ENCODE results near the gene OSBPL5. TPM values are rescaled to one million over a fixed set of nuclear protein-coding genes. Genes with fewer than 3 reads are reported as not detected.

Gene OSBPL5
- total RNA-seq, 1 experiment from 2014 or later, result 16.1 TPM

DNA sequence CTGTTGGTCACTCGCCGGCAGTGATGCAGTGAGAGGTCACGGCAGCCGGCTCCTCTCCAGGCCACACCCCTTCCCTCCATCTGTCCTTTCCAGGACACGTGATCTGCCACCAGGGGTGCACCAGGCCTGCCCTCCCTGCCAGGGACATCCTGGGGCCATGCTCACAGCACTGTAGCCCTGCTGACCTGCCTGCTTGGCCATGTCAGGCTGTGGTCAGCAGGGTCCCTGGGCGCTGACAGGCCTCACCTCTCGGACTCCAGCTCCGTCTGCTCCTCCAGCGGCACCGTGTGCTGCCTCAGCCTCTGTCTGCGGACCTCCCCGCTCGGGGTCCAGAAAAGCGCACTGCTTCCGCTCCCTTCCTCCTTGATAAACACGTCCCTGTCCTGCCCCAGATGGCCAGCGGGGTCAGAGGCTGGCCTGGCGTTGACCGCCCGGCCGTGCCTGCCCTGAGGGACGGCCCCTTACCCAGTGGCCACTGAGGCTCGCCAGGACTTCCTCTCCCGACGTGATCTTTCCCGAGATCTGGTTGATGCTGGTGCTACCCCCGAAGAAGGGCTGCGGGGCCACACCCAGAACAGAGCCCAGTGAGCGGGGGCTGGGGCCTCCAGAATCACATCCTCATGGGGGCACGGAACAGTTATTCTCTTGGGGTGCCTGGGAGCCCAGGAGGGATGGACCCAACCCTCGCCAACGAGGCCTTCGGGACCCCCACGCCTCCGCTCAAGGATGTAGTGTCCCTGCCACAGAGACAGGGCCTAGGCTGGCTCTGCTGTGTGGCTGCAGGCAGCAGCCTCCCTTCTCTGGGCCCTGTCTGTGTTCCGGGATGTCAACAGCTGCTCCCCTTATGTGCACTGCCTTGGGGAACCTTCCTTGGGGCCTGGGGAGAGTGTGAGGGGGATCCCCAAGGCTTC, 71.6 kb downstream of the OSBPL5 start:
- Histone ChIP-seq H3K9ac (ENCODE audit: extremely low read depth, insufficient read length, low read length) (no peak overlapping the region), H3K23me2 (ENCODE audit: insufficient read length, low read depth, low read length, poor library complexity, severe bottlenecking) (no peaks in the 10 kb centered on the region), H2BK5ac (ENCODE audit: insufficient read length, low read length) (no peak overlapping the region)

More for the DNA sequence above, 71.6 kb downstream of the OSBPL5 start:
- Histone ChIP-seq H3K4ac (ENCODE audit: low read depth, low read length) (no peak overlapping the region), H3K27ac (ENCODE audit: insufficient read length, low read depth, low read length) (no peak overlapping the region), H2BK15ac (ENCODE audit: low read depth, low read length) (no peak overlapping the region), H3K18ac (ENCODE audit: insufficient read length, low read depth, low read length) (no peak overlapping the region), H4K91ac (ENCODE audit: insufficient read length, low read depth, low read length) (no peak overlapping the region), H4K5ac (ENCODE audit: insufficient read length, low read depth, low read length) (no peak overlapping the region), H3T11ph (ENCODE audit: low read length) (no peak overlapping the region), H2AFZ (ENCODE audit: low read length) (no peak overlapping the region), H3K23ac (ENCODE audit: insufficient read length, low read depth, low read length) (no peak overlapping the region), H3K9me3 (ENCODE audit: control insufficient read depth, low read depth, low read length) (no peaks in the 10 kb centered on the region), H2BK20ac (ENCODE audit: low read depth, low read length, poor library complexity, severe bottlenecking) (no peak overlapping the region), H2BK120ac (ENCODE audit: low read depth, low read length, poor library complexity, severe bottlenecking) (no peak overlapping the region), H2BK12ac (ENCODE audit: insufficient read length, low read depth, low read length) (no peak overlapping the region), H3K27me3 (ENCODE audit: insufficient read depth, low read length) (no peaks in the 10 kb centered on the region), H3K79me1 (ENCODE audit: insufficient read depth, low read depth, low read length, poor library complexity, severe bottlenecking) (no peaks in the 10 kb centered on the region), H3K56ac (ENCODE audit: insufficient read length, low read depth, low read length) (no peak overlapping the region), H3K4me2 (ENCODE audit: insufficient read depth, insufficient read length, low read length) (no peak overlapping the region), H3K79me2 (ENCODE audit: insufficient read depth, low read length) (no peaks in the 10 kb centered on the region), H4K8ac (replicated peaks; ENCODE audit: insufficient read length, low read depth, low read length) (no peak overlapping the region), H4K20me1 (ENCODE audit: control insufficient read depth, insufficient read depth, insufficient read length) (no peaks in the 10 kb centered on the region), H3K14ac (ENCODE audit: insufficient read depth, low read length) (no peak overlapping the region), H3K4me1 (ENCODE audit: insufficient read depth, low read length) (no peaks in the 10 kb centered on the region), H2AK5ac (ENCODE audit: insufficient read length, low read length) (no peak overlapping the region)
- TF ChIP-seq, protein P1, sequence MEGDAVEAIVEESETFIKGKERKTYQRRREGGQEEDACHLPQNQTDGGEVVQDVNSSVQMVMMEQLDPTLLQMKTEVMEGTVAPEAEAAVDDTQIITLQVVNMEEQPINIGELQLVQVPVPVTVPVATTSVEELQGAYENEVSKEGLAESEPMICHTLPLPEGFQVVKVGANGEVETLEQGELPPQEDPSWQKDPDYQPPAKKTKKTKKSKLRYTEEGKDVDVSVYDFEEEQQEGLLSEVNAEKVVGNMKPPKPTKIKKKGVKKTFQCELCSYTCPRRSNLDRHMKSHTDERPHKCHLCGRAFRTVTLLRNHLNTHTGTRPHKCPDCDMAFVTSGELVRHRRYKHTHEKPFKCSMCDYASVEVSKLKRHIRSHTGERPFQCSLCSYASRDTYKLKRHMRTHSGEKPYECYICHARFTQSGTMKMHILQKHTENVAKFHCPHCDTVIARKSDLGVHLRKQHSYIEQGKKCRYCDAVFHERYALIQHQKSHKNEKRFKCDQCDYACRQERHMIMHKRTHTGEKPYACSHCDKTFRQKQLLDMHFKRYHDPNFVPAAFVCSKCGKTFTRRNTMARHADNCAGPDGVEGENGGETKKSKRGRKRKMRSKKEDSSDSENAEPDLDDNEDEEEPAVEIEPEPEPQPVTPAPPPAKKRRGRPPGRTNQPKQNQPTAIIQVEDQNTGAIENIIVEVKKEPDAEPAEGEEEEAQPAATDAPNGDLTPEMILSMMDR (conservative IDR thresholded peaks at IDR 0.05), result peak; percentile 13; the same call in 1 of the 3 replicates
- DNase-seq, result peak; percentile 71
- Mint-ChIP-seq H3K4me3 (peak overlapping the region in 1 of 2 experiments; percentile 38; a peak in 2 of 5 replicates), H3K27ac (peak overlapping the region in 1 of 3 experiments; percentile 74; a peak in 1 of 7 replicates), H3K27me3 (ENCODE audit: low read depth) (peaks cover 3% of the 10 kb centered on the region; the same call in 1 of the 2 replicates), H3K4me1 (peaks cover 12 to 24% of the 10 kb centered on the region in 2 experiments), H3K36me3 (ENCODE audit: insufficient read depth in 1 of 3, low read depth in 3 of 3) (peaks cover 0 to 8% (median 2%) of the 10 kb centered on the region in 3 experiments; a peak in 5 of 7 replicates), H3K9me3 (peaks cover 4 to 5% of the 10 kb centered on the region in 2 experiments; a peak in 2 of 5 replicates)
- WGBS (ENCODE audit: extremely low coverage, insufficient read length, low lambda C conversion rate), result no CpG with 5 or more reads among the region's 36 CpGs
